WTC11 (cell line): ENCODE data around the gene YDJC.

ENCODE experiments used
- CTCF ChIP-seq: fragments of 200-600 bp; IDR thresholded peaks from 2 replicates; pipeline ENCODE4 v1.8.0; 2022; ENCODE audit warnings: antibody characterized with exemption
- JUN ChIP-seq: sonication (generic); formaldehyde crosslinking; IDR thresholded peaks from 2 replicates; pipeline ENCODE4 v1.8.0; 2023; ENCODE audit warnings: mild to moderate bottlenecking, missing genetic modification reagents
- USF2 ChIP-seq: sonication (generic); formaldehyde crosslinking; IDR thresholded peaks from 2 replicates; pipeline ENCODE4 v1.8.1; 2023; ENCODE audit warnings: mild to moderate bottlenecking, missing genetic modification reagents, moderate library complexity
- TF ChIP-seq, protein P1 (sequence below): sonication (generic); formaldehyde crosslinking; IDR thresholded peaks from 2 replicates; pipeline ENCODE4 v1.8.1; 2022; ENCODE audit warnings: low read depth, missing genetic modification reagents, borderline replicate concordance

DNA sequence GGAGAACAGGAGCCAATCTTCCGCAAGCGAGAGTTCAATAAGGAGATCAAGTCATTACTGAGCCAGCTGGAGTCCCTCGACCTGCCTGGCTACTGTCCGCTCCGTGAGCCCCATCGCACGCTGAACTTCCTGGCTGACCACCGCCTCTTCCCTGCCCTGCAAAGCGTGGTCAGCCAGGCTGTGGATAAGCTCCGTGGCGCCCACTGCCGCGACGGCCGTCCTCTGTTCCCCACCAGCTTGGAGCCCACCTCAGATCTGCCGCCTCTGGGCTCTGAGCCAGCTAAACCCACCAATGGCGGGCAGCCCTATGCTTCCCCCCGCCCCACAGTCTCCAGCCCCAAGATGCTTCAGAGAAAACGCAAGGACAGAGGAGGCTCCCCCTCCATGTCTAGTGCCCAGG lies 5.0 kb upstream of the YDJC start:
- TF ChIP-seq USF2 (no peak), CTCF (no peak), JUN (CRISPR knock-in tag) (no peak)
- TF ChIP-seq, protein P1, sequence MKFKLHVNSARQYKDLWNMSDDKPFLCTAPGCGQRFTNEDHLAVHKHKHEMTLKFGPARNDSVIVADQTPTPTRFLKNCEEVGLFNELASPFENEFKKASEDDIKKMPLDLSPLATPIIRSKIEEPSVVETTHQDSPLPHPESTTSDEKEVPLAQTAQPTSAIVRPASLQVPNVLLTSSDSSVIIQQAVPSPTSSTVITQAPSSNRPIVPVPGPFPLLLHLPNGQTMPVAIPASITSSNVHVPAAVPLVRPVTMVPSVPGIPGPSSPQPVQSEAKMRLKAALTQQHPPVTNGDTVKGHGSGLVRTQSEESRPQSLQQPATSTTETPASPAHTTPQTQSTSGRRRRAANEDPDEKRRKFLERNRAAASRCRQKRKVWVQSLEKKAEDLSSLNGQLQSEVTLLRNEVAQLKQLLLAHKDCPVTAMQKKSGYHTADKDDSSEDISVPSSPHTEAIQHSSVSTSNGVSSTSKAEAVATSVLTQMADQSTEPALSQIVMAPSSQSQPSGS (CRISPR knock-in tag), result no peak
